WTC11 (cell line): ENCODE results near the gene ZP2. TPM values are rescaled to one million over a fixed set of nuclear protein-coding genes. Genes with fewer than 3 reads are reported as not detected.

Experiments
- ATAC-seq: fragments of 200-7000 bp; cut with Tn5 transposase; 2 replicates; pipeline ENCODE4 v1.10.0; 2021; ENCODE audit warnings: mild to moderate bottlenecking, moderate library complexity
- CTCF ChIA-PET: fragments of 300-600 bp; sonication (Branson Sonifier 250); formaldehyde crosslinking; loops from one replicate; lab custom pipeline; 2021; ENCODE audit warnings: antibody characterized with exemption; lab: Charles Lee
- POLR2A ChIA-PET: fragments of 350-600 bp; sonication (Branson Sonifier 250); formaldehyde crosslinking; loops from one replicate; lab custom pipeline; 2021; ENCODE audit warnings: antibody characterized with exemption; lab: Charles Lee
- DNase-seq: peaks from one replicate; pipeline ENCODE4 v3.0.0; 2021; ENCODE audit warnings: low spot score
- H3K27ac Mint-ChIP-seq: 2 replicates; pipeline ENCODE4 v1.8.0; 2021; ENCODE audit warnings: mixed read lengths
- H3K27me3 Mint-ChIP-seq: 2 replicates; pipeline ENCODE4 v1.8.0; 2021; ENCODE audit warnings: low read depth, mild to moderate bottlenecking, moderate library complexity, mixed read lengths
- H3K36me3 Mint-ChIP-seq: 2 replicates; pipeline ENCODE4 v1.8.0; 2021; ENCODE audit warnings: mixed read lengths
- H3K4me1 Mint-ChIP-seq: 2 replicates; pipeline ENCODE4 v1.8.0; 2022; ENCODE audit warnings: mixed read lengths
- H3K4me3 Mint-ChIP-seq: 2 replicates; pipeline ENCODE4 v1.8.0; 2021; ENCODE audit warnings: mild to moderate bottlenecking, moderate library complexity, mixed read lengths
- H3K9me3 Mint-ChIP-seq: 2 replicates; pipeline ENCODE4 v1.8.0; 2021; ENCODE audit warnings: mixed read lengths
- ARID4B ChIP-seq: sonication (generic); formaldehyde crosslinking; IDR thresholded peaks from 2 replicates; pipeline ENCODE4 v1.8.0; 2023; ENCODE audit warnings: missing genetic modification reagents, mild to moderate bottlenecking, borderline replicate concordance
- ESRRA ChIP-seq: sonication (generic); formaldehyde crosslinking; IDR thresholded peaks from 2 replicates; pipeline ENCODE4 v1.8.1; 2022; ENCODE audit warnings: mild to moderate bottlenecking, missing genetic modification reagents, borderline replicate concordance
- FOXK1 ChIP-seq: sonication (generic); formaldehyde crosslinking; IDR thresholded peaks from 2 replicates; pipeline ENCODE4 v1.8.0; 2022; ENCODE audit warnings: mild to moderate bottlenecking, moderate library complexity, missing genetic modification reagents
- FOXP1 ChIP-seq: sonication (generic); formaldehyde crosslinking; IDR thresholded peaks from 2 replicates; pipeline ENCODE4 v1.8.0; 2022; ENCODE audit warnings: missing genetic modification reagents, mild to moderate bottlenecking, moderate library complexity, borderline replicate concordance
- HMGA2 ChIP-seq: fragments of 250-450 bp; sonication (Bioruptor Pico); IDR thresholded peaks from 2 replicates; pipeline ENCODE4 v1.4.0; 2021; ENCODE audit warnings: mild to moderate bottlenecking, moderate library complexity
- HMGXB4 ChIP-seq: sonication (generic); formaldehyde crosslinking; IDR thresholded peaks from 2 replicates; pipeline ENCODE4 v1.8.1; 2023; ENCODE audit warnings: mild to moderate bottlenecking, moderate library complexity, missing genetic modification reagents
- JUN ChIP-seq: sonication (generic); formaldehyde crosslinking; IDR thresholded peaks from 2 replicates; pipeline ENCODE4 v1.8.0; 2023; ENCODE audit warnings: mild to moderate bottlenecking, missing genetic modification reagents
- KAT7 ChIP-seq: sonication (generic); formaldehyde crosslinking; IDR thresholded peaks from 2 replicates; pipeline ENCODE4 v1.8.1; 2023; ENCODE audit warnings: missing genetic modification reagents, mild to moderate bottlenecking, borderline replicate concordance
- NFYB ChIP-seq: sonication (generic); formaldehyde crosslinking; conservative IDR thresholded peaks from 2 replicates; pipeline ENCODE4 v1.8.0; 2022; ENCODE audit warnings: low read depth, missing genetic modification reagents
- ZBTB21 ChIP-seq: sonication (generic); formaldehyde crosslinking; IDR thresholded peaks from 2 replicates; pipeline ENCODE4 v1.8.1; 2023; ENCODE audit warnings: mild to moderate bottlenecking, missing genetic modification reagents, borderline replicate concordance
- ZNF138 ChIP-seq: sonication (generic); formaldehyde crosslinking; conservative IDR thresholded peaks from 2 replicates; pipeline ENCODE4 v1.8.1; 2022; ENCODE audit warnings: mild to moderate bottlenecking, moderate library complexity, missing genetic modification reagents
- ZNF281 ChIP-seq: sonication (generic); formaldehyde crosslinking; IDR thresholded peaks from 2 replicates; pipeline ENCODE4 v1.8.0; 2023; ENCODE audit warnings: mild to moderate bottlenecking, missing genetic modification reagents
- ZNF416 ChIP-seq: fragments of 250-450 bp; sonication (Bioruptor Pico); IDR thresholded peaks from 2 replicates; pipeline ENCODE4 v1.9.0; 2021; ENCODE audit warnings: mild to moderate bottlenecking, inconsistent platforms
- total RNA-seq: library from RNA; stranded (reverse); gene quantifications from 3 replicates; pipeline ENCODE4 v1.2.3, GENCODE V29; 2021
- TF ChIP-seq, protein P1 (sequence below): sonication (generic); formaldehyde crosslinking; IDR thresholded peaks from 2 replicates; pipeline ENCODE4 v1.8.1; 2022; ENCODE audit warnings: low read depth, missing genetic modification reagents, borderline replicate concordance
- TF ChIP-seq, protein P2 (sequence below): fragments of 250-450 bp; sonication (Bioruptor Pico); IDR thresholded peaks from 2 replicates; pipeline ENCODE4 v1.9.0; 2021; ENCODE audit warnings: moderate library complexity, mild to moderate bottlenecking, inconsistent platforms, borderline replicate concordance
- TF ChIP-seq, protein P3 (sequence below): sonication (generic); formaldehyde crosslinking; IDR thresholded peaks from 2 replicates; pipeline ENCODE4 v1.8.1; 2023; ENCODE audit warnings: mild to moderate bottlenecking, missing genetic modification reagents, moderate library complexity
- TF ChIP-seq, protein P4 (sequence below): fragments of 250-450 bp; sonication (Bioruptor Pico); IDR thresholded peaks from 2 replicates; pipeline ENCODE4 v2.1.2; 2022; ENCODE audit warnings: mild to moderate bottlenecking, moderate library complexity

The ZP2 gene
- total RNA-seq, 1 experiment from 2014 or later = 0.07 TPM

DNA sequence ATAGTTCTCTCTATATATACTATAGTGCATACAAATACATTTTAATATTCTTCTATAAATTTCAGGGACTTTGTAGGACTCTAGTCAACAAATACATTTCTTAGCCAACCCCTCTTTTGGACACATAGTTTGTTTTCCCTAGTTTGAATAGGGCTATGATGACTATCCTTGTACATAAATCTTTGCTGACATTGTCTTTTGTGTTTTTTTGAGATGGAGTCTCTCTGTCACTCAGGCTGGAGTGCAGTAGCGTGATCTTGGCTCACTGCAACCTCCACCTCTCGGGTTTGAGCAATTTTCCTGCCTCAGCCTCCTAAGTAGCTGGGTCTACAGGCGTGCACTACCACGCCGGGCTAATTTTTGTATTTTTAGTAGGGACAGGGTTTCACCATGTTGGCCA, 25.5 kb upstream of the ZP2 start (continued):
- TF ChIP-seq, protein P1, sequence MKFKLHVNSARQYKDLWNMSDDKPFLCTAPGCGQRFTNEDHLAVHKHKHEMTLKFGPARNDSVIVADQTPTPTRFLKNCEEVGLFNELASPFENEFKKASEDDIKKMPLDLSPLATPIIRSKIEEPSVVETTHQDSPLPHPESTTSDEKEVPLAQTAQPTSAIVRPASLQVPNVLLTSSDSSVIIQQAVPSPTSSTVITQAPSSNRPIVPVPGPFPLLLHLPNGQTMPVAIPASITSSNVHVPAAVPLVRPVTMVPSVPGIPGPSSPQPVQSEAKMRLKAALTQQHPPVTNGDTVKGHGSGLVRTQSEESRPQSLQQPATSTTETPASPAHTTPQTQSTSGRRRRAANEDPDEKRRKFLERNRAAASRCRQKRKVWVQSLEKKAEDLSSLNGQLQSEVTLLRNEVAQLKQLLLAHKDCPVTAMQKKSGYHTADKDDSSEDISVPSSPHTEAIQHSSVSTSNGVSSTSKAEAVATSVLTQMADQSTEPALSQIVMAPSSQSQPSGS (CRISPR knock-in tag) = no peak
- no peak for TF ChIP-seq NFYB
- TF ChIP-seq KAT7 (CRISPR knock-in tag) = no peak
- no peak for TF ChIP-seq ZNF416 (CRISPR knock-in tag)
- TF ChIP-seq HMGXB4 (CRISPR knock-in tag) = no peak
- no peak for TF ChIP-seq HMGA2 (CRISPR knock-in tag)
- TF ChIP-seq ZNF138 (CRISPR knock-in tag) = no peak
- TF ChIP-seq JUN (CRISPR knock-in tag) = no peak
- no peak for TF ChIP-seq ZNF281 (CRISPR knock-in tag)
- TF ChIP-seq ZBTB21 (CRISPR knock-in tag) = no peak
- no peak for TF ChIP-seq ARID4B (CRISPR knock-in tag)
- no peak for TF ChIP-seq FOXP1 (CRISPR knock-in tag)
- TF ChIP-seq, all 79 proteins: peak for 0

DNA sequence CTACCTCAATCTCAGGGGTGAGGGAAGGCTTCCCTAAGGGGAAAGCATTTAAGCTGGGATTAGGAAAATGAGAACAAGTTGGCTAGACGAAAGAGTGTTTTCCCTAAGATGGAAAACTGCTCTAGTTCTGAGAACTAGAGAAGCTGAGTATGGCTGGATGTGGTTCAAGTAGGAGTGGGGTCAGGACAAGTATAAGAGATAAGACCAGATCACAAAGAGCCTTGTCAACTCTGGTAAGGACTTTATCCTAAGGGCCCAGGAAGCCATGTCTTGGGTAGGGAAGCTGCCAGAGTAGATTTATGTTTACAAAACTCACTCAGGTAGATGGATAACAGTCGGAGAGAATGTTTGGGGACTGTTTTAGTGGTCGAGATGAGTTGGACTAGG, 23.8 kb upstream of the ZP2 start:
- Mint-ChIP-seq H3K36me3 (no peaks in the 10 kb centered on the region), H3K9me3 (no peaks in the 10 kb centered on the region), H3K27me3 (no peaks in the 10 kb centered on the region), H3K4me3 (no peak overlapping the region), H3K27ac (no peak overlapping the region), H3K4me1 (no peaks in the 10 kb centered on the region)
- no peak for DNase-seq
- ChIA-PET POLR2A (no interaction called here), CTCF (interaction anchor here (0.8 kb wide), 1 partner anchor 47 kb away, joined by 3 read pairs; no protein-coding TSS in a partner anchor)
- TF ChIP-seq, protein P2, sequence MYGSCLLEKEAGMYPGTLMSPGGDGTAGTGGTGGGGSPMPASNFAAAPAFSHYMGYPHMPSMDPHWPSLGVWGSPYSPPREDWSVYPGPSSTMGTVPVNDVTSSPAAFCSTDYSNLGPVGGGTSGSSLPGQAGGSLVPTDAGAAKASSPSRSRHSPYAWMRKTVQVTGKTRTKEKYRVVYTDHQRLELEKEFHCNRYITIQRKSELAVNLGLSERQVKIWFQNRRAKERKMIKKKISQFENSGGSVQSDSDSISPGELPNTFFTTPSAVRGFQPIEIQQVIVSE (CRISPR knock-in tag) = no peak
- TF ChIP-seq, protein P3, sequence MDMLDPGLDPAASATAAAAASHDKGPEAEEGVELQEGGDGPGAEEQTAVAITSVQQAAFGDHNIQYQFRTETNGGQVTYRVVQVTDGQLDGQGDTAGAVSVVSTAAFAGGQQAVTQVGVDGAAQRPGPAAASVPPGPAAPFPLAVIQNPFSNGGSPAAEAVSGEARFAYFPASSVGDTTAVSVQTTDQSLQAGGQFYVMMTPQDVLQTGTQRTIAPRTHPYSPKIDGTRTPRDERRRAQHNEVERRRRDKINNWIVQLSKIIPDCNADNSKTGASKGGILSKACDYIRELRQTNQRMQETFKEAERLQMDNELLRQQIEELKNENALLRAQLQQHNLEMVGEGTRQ = no peak
- TF ChIP-seq FOXK1 (CRISPR knock-in tag) = no peak
- TF ChIP-seq, protein P4, sequence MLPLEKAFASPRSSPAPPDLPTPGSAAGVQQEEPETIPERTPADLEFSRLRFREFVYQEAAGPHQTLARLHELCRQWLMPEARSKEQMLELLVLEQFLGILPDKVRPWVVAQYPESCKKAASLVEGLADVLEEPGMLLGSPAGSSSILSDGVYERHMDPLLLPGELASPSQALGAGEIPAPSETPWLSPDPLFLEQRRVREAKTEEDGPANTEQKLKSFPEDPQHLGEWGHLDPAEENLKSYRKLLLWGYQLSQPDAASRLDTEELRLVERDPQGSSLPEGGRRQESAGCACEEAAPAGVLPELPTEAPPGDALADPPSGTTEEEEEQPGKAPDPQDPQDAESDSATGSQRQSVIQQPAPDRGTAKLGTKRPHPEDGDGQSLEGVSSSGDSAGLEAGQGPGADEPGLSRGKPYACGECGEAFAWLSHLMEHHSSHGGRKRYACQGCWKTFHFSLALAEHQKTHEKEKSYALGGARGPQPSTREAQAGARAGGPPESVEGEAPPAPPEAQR (CRISPR knock-in tag) = no peak
- no peak for TF ChIP-seq KAT7 (CRISPR knock-in tag)
- no peak for TF ChIP-seq ESRRA (CRISPR knock-in tag)
- ATAC-seq = no peak
